HG03095 (cell line): Measurements from ENCODE around the gene GRB10.

Source experiments
- ATAC-seq: cut with Tn5 transposase; IDR thresholded peaks from one replicate; pipeline ENCODE4 v1.9.1; 2021; ENCODE audit warnings: moderate library complexity; ENCODE audit not compliant: unreplicated experiment

The GRB10 gene

GRCh38 chr7:50696810-50697582 lies 85.7 kb downstream of the GRB10 start:
- ATAC-seq, result no peak

GRCh38 chr7:50695026-50695425 lies 87.7 kb downstream of the GRB10 start:
- ATAC-seq, result no peak

GRCh38 chr7:50693455-50694130 lies 89.1 kb downstream of the GRB10 start:
- ATAC-seq, result no peak

GRCh38 chr7:50690541-50691011 lies 92.1 kb downstream of the GRB10 start:
- ATAC-seq, result no peak

- no peak for ATAC-seq
Measured at GRCh38 chr7:50688226-50688590, 94.5 kb downstream of the GRB10 start.

- no peak for ATAC-seq
Measured at GRCh38 chr7:50687575-50688225, 95.0 kb downstream of the GRB10 start.

- no peak for ATAC-seq
Measured at GRCh38 chr7:50687096-50687495, 95.6 kb downstream of the GRB10 start.

GRCh38 chr7:50685135-50686065 lies 97.3 kb downstream of the GRB10 start:
- no peak for ATAC-seq

- no peak for ATAC-seq
Measured at GRCh38 chr7:50684713-50685075, 98.0 kb downstream of the GRB10 start.

GRCh38 chr7:50684011-50684712 lies 98.5 kb downstream of the GRB10 start:
- no peak for ATAC-seq

GRCh38 chr7:50682573-50682972 lies 100.1 kb downstream of the GRB10 start:
- no peak for ATAC-seq

GRCh38 chr7:50682079-50682478 lies 100.6 kb downstream of the GRB10 start:
- ATAC-seq, result no peak

GRCh38 chr7:50681432-50682045 lies 101.2 kb downstream of the GRB10 start:
- no peak for ATAC-seq

- ATAC-seq, result no peak
Measured at GRCh38 chr7:50679218-50680007, 103.3 kb downstream of the GRB10 start.

- ATAC-seq, result no peak
Measured at GRCh38 chr7:50678586-50678985, 104.1 kb downstream of the GRB10 start.

- ATAC-seq, result no peak
Measured at GRCh38 chr7:50677638-50677996, 105.1 kb downstream of the GRB10 start.

GRCh38 chr7:50676740-50677637 lies 105.7 kb downstream of the GRB10 start:
- ATAC-seq, result no peak

- ATAC-seq, result no peak
Measured at GRCh38 chr7:50676079-50676478, 106.6 kb downstream of the GRB10 start.
